Measurements from ENCODE around the gene RNU6-9.

Gene RNU6-9

DNA sequence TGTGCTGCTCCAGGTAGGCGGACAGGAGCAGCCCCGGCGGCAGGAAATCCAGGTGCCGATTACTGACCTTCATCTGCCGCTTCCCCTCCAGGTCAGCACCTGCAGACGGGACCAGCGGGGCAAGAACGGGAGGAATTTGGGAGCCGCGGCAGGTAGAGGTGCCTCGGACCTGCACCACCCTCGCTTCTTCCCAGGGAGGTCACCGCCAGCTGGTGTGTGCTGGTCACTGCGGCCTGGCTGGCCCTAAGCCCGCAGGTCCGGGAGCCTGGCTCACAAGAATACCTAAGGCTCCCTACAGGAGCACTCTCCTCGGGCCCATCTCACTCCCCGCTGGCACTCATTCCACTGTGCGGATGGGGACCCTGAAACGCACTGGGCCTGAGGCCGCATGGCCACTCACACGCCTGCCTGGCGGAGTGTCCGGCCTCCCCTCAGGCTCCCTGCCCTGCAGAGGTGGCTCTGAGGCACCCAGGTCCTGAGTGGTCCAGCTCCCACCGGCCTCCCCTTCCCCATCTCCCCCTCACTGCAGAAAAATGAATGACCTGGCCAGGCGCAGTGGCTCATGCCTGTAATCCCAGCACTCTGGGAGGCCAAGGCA, 4.3 kb downstream of the RNU6-9 start:
- Histone ChIP-seq H3K27me3 (no peaks in the 10 kb centered on the region), H3K9me3 (replicated peaks in 1 of 11) (no peaks in the 10 kb centered on the region), H3K36me3 (peaks cover 28 to 56% (median 36%) of the 10 kb centered on the region in 11 experiments; a peak in 20 of 22 replicates), H3K27ac (0 out of 22 replicates have a peak overlapping the region, but pooled peaks of 1 of the 11 experiments have one; percentile 23), H3K4me1 (peaks cover 10 to 34% (median 23%) of the 10 kb centered on the region in 10 experiments), H3K9ac (peak overlapping the region in 2 of 11 experiments; percentile 10 to 41; a peak in 3 of 22 replicates), H3K4me3 (no peak overlapping the region), H3K4me2 (peak overlapping the region in 5 of 11 experiments; percentile 14 to 62 (median 29); a peak in 5 of 22 replicates), H4K20me1 (peaks cover 15 to 60% (median 35%) of the 10 kb centered on the region in 11 experiments; a peak in 20 of 22 replicates)
- no peak for TF ChIP-seq Cebpa-rat (IDR thresholded peaks at IDR 0.05)

DNA sequence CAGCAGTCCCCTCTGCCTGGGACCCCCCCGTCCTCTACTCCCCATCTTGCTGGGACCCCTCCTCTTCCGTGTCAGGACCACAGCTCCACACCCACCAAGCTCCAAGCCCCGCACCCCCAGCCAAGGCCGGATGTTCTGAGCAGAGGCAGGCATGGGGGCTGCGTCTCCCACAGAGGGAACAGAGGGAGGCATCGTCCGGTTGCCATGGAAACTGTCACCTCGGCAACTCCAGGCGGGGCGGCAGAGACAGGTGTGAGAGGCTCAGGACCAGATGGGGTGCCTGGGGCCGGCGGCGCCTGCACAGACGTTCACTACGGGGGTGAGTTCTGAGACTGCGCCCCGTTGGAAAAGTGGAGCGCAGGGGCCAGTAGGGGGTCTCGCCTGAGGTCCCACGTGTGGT, 5.4 kb downstream of the RNU6-9 start:
- Histone ChIP-seq H3K4me2 (peak overlapping the region in 9 of 11 experiments; percentile 15 to 64 (median 51); a peak in 15 of 22 replicates), H3K4me1 (peaks cover 6 to 30% (median 21%) of the 10 kb centered on the region in 10 experiments), H4K20me1 (peaks cover 24 to 71% (median 45%) of the 10 kb centered on the region in 11 experiments; a peak in 20 of 22 replicates), H3K4me3 (no peak overlapping the region), H3K9me3 (replicated peaks in 1 of 11) (no peaks in the 10 kb centered on the region), H3K36me3 (peaks cover 28 to 65% (median 36%) of the 10 kb centered on the region in 11 experiments; a peak in 20 of 22 replicates), H3K27me3 (no peaks in the 10 kb centered on the region), H3K27ac (peak overlapping the region in 3 of 11 experiments; percentile 11 to 29 (median 25); a peak in 4 of 22 replicates), H3K9ac (peak overlapping the region in 6 of 11 experiments; percentile 1 to 54 (median 30); a peak in 5 of 22 replicates)
- no peak for TF ChIP-seq Cebpa-rat (IDR thresholded peaks at IDR 0.05)

DNA sequence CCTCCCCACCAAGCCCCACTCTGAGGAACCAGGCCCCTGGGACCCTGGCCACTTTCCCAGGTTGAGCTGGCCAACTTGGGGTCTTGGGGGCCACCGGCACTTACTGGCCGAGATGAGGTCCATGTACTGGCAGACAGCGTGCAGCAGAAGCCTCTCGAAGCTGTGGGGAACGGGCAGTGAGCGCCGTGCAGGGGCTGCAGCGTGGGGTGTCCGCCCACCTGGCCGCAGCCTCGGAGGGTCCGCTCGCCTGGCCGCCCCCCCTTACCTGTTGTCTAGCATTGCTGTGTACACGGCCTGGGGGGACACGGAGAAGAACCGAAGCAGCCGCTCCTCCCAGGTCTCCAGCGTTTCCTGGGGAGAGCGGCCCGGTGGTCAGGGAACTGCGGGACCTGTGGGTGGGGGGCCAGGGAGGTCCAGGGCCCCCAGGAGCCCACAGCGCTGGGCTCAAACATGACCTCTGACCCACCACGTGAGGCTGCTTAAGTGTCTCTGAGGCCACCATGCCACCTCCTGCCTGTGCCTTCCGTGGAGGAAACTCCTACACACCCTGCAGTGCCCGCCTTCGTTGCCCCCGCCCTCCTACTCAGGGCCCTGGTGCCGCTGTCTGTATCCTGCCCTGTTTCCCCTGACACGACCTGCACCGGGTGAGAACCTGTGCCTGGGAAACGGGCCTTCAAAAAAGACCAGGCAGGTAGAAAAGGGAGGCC, 6.2 kb downstream of the RNU6-9 start:
- H3K36me3 ChIP-seq, result peaks cover 28 to 74% (median 36%) of the 10 kb centered on the region in 11 experiments; a peak in 20 of 22 replicates
- no peak overlapping the region for H3K9ac ChIP-seq
- no peaks in the 10 kb centered on the region for H3K9me3 ChIP-seq (replicated peaks in 1 of 11)
- no peak overlapping the region for H3K4me3 ChIP-seq
- no peaks in the 10 kb centered on the region for H3K27me3 ChIP-seq
- peaks cover 0 to 28% (median 18%) of the 10 kb centered on the region in 10 experiments; a peak in 17 of 20 replicates for H3K4me1 ChIP-seq
- H3K27ac ChIP-seq, result no peak overlapping the region
- H4K20me1 ChIP-seq, result peaks cover 31 to 79% (median 54%) of the 10 kb centered on the region in 11 experiments; a peak in 21 of 22 replicates
- no peak overlapping the region for H3K4me2 ChIP-seq
- no peak for TF ChIP-seq Cebpa-rat (IDR thresholded peaks at IDR 0.05)

DNA sequence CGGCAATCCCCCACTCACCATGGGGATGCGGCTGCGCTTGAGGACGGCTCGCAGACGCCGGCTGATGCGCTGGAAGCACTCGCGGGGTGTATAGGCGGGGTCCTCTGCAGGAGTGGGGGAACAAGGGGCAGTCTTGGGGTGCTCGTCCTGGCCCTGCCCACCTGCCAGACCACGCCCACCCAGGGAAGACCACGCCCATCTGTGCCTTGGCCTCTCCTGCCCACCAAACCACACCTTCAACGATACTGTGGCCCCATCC, 6.7 kb downstream of the RNU6-9 start:
- Histone ChIP-seq H3K27me3 (no peaks in the 10 kb centered on the region), H3K36me3 (peaks cover 28 to 78% (median 40%) of the 10 kb centered on the region in 11 experiments; a peak in 20 of 22 replicates), H4K20me1 (peaks cover 36 to 84% (median 58%) of the 10 kb centered on the region in 11 experiments; a peak in 21 of 22 replicates), H3K9me3 (replicated peaks in 1 of 11) (no peaks in the 10 kb centered on the region), H3K27ac (no peak overlapping the region), H3K4me1 (peaks cover 0 to 28% (median 18%) of the 10 kb centered on the region in 10 experiments; a peak in 16 of 20 replicates), H3K4me3 (no peak overlapping the region), H3K9ac (no peak overlapping the region), H3K4me2 (no peak overlapping the region)
- TF ChIP-seq Cebpa-rat (IDR thresholded peaks at IDR 0.05), result no peak

GRCh38 chr19:900302-901111, 7.2 kb downstream of the RNU6-9 start:
- Histone ChIP-seq H3K27me3 (no peaks in the 10 kb centered on the region), H3K27ac (no peak overlapping the region), H3K9ac (no peak overlapping the region), H3K4me2 (no peak overlapping the region), H3K4me3 (no peak overlapping the region), H3K9me3 (replicated peaks in 1 of 11) (no peaks in the 10 kb centered on the region), H3K36me3 (peaks cover 28 to 81% (median 40%) of the 10 kb centered on the region in 11 experiments; a peak in 20 of 22 replicates), H3K4me1 (peaks cover 0 to 28% (median 18%) of the 10 kb centered on the region in 10 experiments; a peak in 16 of 20 replicates), H4K20me1 (peaks cover 39 to 90% (median 59%) of the 10 kb centered on the region in 11 experiments; a peak in 21 of 22 replicates)
- no peak for TF ChIP-seq Cebpa-rat (IDR thresholded peaks at IDR 0.05)

DNA sequence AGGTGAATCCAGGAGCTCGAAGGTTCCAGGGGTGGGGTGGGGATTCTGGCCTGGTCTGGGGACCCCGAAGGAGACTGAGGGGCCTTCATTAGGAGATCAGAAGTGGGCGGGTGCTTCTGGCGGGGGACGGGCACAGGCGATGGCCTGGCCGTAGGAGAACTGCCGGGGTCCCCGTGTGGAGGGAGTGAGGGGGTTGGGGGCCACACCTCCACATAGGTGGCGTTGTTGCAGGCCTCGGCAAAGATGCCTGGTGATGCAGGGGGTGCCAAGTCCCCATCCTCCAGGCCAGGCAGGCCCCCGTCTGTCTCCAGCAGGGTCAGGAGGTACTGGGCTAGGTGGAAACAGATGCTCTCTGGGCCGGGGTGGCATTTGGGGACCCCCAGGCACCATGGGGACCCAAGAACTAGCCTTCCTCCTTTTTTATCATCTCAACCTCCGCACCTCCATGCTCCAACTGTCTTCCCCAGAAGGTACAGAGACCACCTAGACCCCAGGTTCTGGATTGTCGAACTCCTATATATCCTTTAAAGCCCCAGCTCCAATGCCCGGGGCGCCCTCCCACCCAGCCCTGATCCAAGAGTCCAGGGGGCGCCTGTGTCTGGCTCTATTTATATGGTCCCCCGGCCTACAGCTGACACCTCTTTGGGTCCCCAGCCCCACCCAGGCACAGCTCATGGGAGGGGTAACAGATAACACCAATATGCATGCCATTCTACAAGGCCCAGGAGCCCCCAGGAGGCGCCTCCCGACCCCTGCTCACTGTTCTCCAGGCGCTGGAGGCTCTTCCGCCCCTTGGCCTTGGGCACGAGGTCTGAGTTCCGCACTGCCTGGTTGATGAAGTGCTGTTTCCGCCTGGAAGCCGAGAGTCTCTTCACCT, 8.2 kb downstream of the RNU6-9 start:
- H3K9me3 ChIP-seq (replicated peaks in 1 of 11), result no peaks in the 10 kb centered on the region
- H3K27ac ChIP-seq, result 0 out of 22 replicates have a peak overlapping the region, but pooled peaks of 1 of the 11 experiments have one; percentile 3
- peaks cover 23 to 75% (median 36%) of the 10 kb centered on the region in 11 experiments; a peak in 20 of 22 replicates for H3K36me3 ChIP-seq
- H3K4me1 ChIP-seq, result peaks cover 3 to 37% (median 27%) of the 10 kb centered on the region in 10 experiments
- H3K9ac ChIP-seq, result no peak overlapping the region
- H4K20me1 ChIP-seq, result peaks cover 45 to 95% (median 69%) of the 10 kb centered on the region in 11 experiments; a peak in 21 of 22 replicates
- H3K4me3 ChIP-seq, result no peak overlapping the region
- H3K27me3 ChIP-seq, result no peaks in the 10 kb centered on the region
- no peak overlapping the region for H3K4me2 ChIP-seq
- no peak for TF ChIP-seq Cebpa-rat (IDR thresholded peaks at IDR 0.05)

DNA sequence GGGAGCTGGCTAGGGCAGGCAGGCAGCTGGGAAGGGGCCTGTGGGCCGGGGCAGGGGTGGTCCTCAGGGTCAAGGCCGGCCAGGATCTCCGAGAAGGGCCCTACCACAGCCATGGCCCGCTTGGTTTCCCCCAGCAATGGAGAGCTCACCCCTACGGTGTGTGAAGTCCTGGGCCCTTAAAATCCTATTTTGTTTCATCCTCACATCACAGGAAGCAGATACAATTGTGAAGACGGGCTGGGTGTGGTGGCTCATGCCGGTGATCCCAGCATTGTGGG, 8.7 kb downstream of the RNU6-9 start:
- Histone ChIP-seq H3K27ac (0 out of 22 replicates have a peak overlapping the region, but pooled peaks of 1 of the 11 experiments have one; percentile 3), H3K4me1 (peaks cover 8 to 43% (median 32%) of the 10 kb centered on the region in 10 experiments), H3K9ac (no peak overlapping the region; a peak in 1 of 22 replicates), H4K20me1 (peaks cover 51 to 97% (median 74%) of the 10 kb centered on the region in 11 experiments; a peak in 21 of 22 replicates), H3K36me3 (peaks cover 18 to 69% (median 31%) of the 10 kb centered on the region in 11 experiments; a peak in 20 of 22 replicates), H3K4me2 (no peak overlapping the region), H3K4me3 (no peak overlapping the region), H3K27me3 (no peaks in the 10 kb centered on the region), H3K9me3 (replicated peaks in 1 of 11) (no peaks in the 10 kb centered on the region)
- TF ChIP-seq Cebpa-rat (IDR thresholded peaks at IDR 0.05), result no peak
